Globus pallidus (tissue), 1 donor: ENCODE data around the gene DRGX.

Experiments used
- DNase-seq: peaks from one replicate; pipeline ENCODE4 v3.0.0-alpha.2; 2015; ENCODE audit warnings: low spot score

The DRGX gene

GRCh38 chr10:49361178-49361554, 34.7 kb downstream of the DRGX start:
- no peak for DNase-seq

GRCh38 chr10:49360271-49361177, 35.4 kb downstream of the DRGX start:
- DNase-seq: no peak

- no peak for DNase-seq
Measured at GRCh38 chr10:49359349-49360270, 36.3 kb downstream of the DRGX start.

- no peak for DNase-seq
Measured at GRCh38 chr10:49357910-49358309, 38.0 kb downstream of the DRGX start.

- DNase-seq: no peak
Measured at GRCh38 chr10:49356944-49357343, 38.9 kb downstream of the DRGX start.

GRCh38 chr10:49356181-49356580, 39.7 kb downstream of the DRGX start:
- no peak for DNase-seq

- DNase-seq: no peak
Measured at GRCh38 chr10:49355221-49355620, 40.7 kb downstream of the DRGX start.

GRCh38 chr10:49354593-49354992, 41.3 kb downstream of the DRGX start:
- no peak for DNase-seq

GRCh38 chr10:49353895-49354566, 41.9 kb downstream of the DRGX start:
- no peak for DNase-seq

GRCh38 chr10:49353026-49353894, 42.6 kb downstream of the DRGX start:
- DNase-seq: no peak

- no peak for DNase-seq
Measured at GRCh38 chr10:49352323-49352722, 43.6 kb downstream of the DRGX start.

- DNase-seq: no peak
Measured at GRCh38 chr10:49351669-49352068, 44.2 kb downstream of the DRGX start.

GRCh38 chr10:49350846-49351532, 44.9 kb downstream of the DRGX start:
- no peak for DNase-seq

- no peak for DNase-seq
Measured at GRCh38 chr10:49350138-49350537, 45.8 kb downstream of the DRGX start.

- DNase-seq: no peak
Measured at GRCh38 chr10:49349390-49349789, 46.5 kb downstream of the DRGX start.

- no peak for DNase-seq
Measured at GRCh38 chr10:49348593-49348992, 47.3 kb downstream of the DRGX start.

- DNase-seq: no peak
Measured at GRCh38 chr10:49347827-49348226, 48.1 kb downstream of the DRGX start.

GRCh38 chr10:49347342-49347741, 48.5 kb downstream of the DRGX start:
- no peak for DNase-seq

- no peak for DNase-seq
Measured at GRCh38 chr10:49344840-49345239, 51.0 kb downstream of the DRGX start.

- no peak for DNase-seq
Measured at GRCh38 chr10:49338604-49339003, 57.3 kb downstream of the DRGX start.
